NCI-H460 (cell line): ENCODE data around the gene NAA80. TPM values are rescaled to one million over a fixed set of nuclear protein-coding genes. Genes with fewer than 3 reads are reported as not detected.
A peak's percentile ranks its signal among the peaks of the same experiment; 100 is the strongest.
"Not testable (repeated sequence)": the region's sequence is repeated elsewhere in the genome, so short reads cannot be mapped to it uniquely, and the experiment has no call there.

Experiments
- DNase-seq: peaks from one replicate; pipeline ENCODE4 v3.0.0-alpha.2; 2016; ENCODE audit warnings: low read depth; ENCODE audit errors: extremely low read depth
- total RNA-seq: library from RNA; depleted of rRNA; stranded (reverse); fragments of >200 nt; shearing (Covaris generic); gene quantifications from 2 replicates; pipeline ENCODE4 v1.2.3, GENCODE V29; 2014

Gene NAA80
- total RNA-seq, 1 experiment from 2014 or later, result 7.6 TPM

GRCh38 chr3:50272911-50273688 is 26.1 kb downstream of the NAA80 start:
- DNase-seq, result peak; percentile 67

DNA sequence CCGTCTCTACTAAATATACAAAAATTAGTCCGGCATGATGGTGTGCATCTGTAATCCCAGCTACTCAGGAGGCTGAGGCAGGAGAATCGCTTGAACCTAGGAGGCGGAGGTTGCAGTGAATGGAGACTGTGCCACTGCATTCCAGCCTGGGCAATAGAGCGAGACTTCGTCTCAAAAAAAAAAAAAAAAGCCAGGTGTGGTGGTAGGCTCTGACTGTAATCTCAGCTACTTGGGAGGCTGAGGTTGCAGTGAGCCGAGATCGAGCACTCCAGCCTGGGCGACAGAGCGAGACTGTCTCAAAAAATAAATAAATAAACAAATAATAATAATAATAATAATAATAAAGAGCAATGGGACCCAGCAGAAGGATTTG is 26.7 kb downstream of the NAA80 start:
- not testable (repeated sequence) for DNase-seq

DNA sequence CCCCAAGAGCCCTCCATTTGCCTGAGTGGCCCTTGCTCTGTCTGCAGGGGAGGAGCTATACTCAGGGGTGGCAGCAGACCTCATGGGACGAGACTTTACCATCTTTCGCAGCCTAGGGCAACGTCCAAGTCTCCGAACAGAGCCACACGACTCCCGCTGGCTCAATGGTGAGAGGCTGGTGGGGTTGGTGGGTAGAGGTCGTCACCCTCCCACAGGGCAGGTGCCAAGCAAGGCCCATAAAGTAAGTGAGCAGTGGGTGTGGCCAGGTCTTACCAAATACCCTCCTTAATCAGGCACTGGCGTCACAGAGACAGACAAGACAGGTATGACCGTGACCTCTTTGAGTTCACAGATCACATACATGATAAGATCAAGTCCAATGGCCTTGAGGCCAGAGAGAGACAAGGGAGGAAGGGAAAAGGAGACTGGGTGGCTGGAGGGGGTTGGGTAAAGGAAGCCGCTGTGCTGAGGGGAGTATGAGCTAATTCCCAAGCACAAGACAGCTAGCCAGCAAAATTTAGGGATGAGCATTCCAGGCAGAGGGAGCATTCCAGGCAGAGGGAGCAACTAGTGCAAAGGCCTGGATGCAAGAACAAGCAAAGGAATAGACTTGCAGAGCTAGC is 27.8 kb downstream of the NAA80 start:
- DNase-seq, result no peak

DNA sequence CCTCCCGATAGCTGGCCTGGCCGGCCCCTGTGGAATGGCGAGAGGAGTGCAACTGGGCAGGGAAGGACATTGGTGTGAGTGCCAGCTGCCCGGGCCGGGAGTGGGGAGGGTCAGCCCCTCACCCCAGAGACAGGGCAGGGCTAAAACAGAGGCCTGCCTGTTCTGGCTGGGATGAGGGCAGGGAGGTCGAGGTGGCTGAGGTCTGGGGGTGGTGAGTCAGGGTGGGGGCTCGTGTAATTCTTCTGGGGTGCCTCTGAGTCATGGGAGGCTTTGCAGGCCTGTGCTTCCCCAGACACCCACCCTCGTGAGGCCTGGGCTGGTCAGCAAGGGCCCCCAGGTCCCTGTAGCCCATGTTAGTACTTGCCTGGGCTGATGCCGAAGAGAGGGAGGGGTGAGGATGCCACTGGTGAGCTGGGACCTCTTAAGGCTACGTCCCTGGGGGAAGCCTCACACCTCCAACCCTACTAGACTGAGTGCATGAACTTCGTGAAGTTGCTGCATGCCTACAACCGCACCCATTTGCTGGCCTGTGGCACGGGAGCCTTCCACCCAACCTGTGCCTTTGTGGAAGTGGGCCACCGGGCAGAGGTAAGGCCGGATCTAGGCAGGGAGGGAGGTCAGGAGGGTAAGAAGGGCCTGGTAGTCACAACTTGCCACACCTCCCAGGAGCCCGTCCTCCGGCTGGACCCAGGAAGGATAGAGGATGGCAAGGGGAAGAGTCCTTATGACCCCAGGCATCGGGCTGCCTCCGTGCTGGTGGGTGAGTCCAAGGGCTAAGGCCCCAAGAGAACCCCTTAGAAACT is 28.6 kb downstream of the NAA80 start:
- DNase-seq, result no peak

- DNase-seq, result no peak
These were observed 29.2 kb downstream of the NAA80 start for GRCh38 chr3:50269977-50270413.

DNA sequence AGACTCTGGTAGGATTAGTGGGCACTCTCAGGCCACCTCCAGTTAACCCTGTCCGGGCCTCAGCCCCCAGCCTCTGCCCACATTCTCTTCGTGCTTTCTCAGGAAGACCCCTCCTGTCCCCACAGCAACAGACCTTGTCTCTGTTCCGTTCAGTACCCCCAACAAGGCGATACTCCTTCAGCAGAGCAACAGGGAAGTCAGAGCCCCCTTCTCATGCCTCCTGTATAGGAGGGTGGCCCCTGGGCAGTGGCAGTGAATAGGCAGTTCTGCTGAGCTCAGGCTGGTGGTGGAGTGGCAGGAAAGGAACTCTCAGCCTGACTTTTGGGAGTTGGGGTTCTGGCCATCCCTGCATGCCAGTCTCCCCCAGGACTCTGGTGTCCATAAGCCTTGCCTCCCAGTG is 29.7 kb downstream of the NAA80 start:
- DNase-seq, result no peak

GRCh38 chr3:50268703-50269451 is 30.3 kb downstream of the NAA80 start, which contains the start of gene SEMA3B:
Gene SEMA3B, plus strand, starts transcription at chr3:50269147. Its CDS starts 94 bp downstream, at chr3:50269241.
- peak; percentile 41 for DNase-seq

DNA sequence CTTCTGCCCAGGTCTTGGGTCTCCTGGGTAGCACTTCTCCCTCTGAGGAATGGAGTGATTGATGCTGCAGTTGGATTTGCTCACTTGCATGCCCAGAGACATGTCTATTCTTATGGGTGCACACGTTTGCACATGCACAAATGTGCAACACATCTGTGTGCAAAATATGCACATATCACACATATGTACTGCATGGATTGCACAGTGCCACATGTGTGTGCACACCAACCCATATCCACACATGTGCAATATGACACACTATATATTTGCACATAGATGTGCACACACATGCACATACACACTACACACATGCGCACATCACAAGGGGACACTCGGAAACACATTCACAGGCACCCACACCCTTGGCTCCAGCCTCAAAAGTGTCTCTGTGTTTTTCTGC is 30.9 kb downstream of the NAA80 start:
- no peak for DNase-seq

DNA sequence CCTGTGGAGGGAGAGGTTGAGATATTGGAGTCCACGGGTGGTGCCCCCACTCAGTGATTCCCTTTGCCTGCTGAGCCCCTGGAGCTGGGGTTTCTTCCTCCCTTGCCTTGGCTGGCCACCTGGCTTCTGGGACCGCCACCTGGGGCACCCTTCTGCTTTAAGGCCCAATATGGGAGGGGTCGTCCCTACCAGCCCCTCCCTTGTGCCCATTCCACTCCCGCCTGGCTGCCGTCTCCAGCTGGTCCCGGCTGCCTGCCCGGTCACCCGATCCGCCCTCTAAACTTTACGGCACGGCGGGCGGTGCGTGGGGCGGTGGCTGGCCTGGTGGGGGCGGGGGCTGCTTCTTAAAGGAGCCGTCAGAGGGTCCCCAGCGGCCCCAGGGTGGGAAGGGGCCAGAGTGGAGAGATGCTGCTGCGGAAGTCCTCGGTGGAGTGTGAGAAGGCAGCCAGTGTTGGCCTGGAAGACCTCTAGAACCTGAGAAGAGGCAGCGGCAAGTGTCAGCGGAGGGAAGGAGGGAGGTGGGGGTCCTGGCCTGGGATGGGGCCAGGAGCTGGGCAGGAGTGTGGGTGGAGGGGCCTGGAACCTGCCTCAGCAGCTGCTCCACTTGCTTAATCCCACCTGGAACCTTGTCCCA is 31.8 kb downstream of the NAA80 start:
- no peak for DNase-seq

- DNase-seq, result no peak
These were observed 32.4 kb downstream of the NAA80 start for GRCh38 chr3:50266836-50267235.

DNA sequence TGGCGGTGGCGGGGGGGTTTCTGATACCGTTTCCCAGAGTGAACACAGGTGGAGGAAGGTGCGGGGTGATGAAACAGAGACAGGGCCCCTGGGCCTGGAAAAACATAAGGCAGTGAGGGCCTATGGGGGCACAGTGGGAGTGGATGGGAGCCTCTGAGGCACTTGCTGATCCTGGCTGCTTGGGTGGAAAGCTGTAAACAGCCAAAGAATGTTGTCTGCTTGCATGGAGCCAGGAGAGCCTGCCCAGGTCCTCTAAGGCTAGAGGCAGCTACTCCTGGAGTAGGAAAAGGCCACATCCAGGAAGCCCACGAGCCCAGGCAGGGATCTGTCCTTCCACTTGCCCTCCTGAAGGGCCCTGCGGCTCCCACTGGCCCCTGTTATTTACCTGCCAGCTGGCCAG is 33.2 kb downstream of the NAA80 start:
- no peak for DNase-seq

DNA sequence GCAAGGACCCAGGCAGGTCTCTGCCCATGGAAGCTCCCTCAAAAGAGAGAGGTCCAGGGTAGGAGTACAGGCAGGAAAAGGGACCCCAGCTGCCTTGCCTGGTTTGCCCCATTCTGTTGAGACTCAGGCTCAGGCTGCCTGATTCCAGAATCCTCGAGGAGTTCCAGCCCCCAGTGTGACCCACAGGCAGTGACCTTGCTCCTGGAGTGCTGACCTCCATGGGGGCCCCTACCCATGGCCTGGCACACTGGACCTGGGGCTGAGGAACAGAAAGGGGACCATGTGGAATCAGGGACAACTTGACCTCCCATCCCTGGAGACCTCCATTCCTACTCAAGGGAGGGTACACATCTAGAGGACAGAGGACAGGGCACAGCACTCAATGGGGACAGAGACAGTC is 33.6 kb downstream of the NAA80 start:
- DNase-seq, result no peak

DNA sequence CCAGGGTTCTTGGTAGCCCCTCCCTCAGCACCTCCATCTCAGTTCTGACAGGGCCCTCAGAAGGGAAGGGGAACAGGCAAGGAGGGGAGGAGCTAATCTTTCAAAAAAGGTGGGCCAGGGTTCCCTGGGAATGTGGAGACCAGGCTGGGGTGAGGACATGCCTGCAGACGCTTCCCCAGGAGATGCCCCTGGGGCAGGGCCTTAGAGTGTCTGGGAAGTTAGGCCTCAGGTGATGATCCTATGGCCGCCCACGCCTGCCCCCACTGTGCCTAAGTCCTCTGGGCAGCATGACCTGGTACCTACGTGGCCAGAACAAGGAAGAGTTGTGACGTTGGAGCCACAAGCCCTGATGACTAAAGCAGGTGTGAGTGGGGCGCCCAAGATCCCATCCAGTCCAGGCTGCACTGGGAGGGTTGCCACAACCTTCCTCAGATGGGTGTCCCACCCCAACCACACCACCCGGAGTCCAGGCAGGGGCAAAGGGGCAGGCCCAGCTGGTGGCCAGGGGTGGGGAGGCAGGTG is 34.2 kb downstream of the NAA80 start:
- no peak for DNase-seq

DNA sequence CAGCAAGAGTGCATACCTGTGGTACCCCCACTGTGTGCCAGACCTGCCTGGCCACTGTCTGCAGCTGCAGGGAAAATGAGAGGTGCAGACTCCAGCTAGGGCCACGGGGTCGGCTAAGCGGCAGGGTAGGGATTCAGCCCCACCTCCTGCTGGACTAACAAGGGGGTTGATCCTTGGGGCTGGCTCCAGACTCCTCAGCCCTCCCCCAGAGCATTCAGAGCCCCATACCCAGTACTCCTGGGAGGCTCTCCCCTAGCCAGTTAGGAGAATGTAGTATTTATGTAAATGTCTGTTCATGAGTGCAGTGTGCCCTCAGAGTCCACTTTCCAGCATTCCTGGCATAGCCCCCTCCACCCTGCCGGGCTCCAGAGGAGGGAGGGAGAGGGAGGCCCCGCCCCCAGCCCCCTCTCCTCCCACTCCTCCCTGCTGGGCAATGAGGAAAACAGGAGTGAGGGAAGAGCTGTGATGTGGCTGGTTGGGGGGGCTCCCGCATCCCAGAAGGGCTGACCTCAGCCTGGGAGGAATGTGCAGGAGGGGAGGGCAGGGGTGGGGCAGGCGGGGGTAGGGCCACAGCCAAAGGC is 34.7 kb downstream of the NAA80 start:
- no peak for DNase-seq

- no peak for DNase-seq
These were observed 35.5 kb downstream of the NAA80 start for GRCh38 chr3:50263478-50264382.

- DNase-seq, result no peak
These were observed 36.4 kb downstream of the NAA80 start for GRCh38 chr3:50262778-50263177.

GRCh38 chr3:50262200-50262599 is 37.0 kb downstream of the NAA80 start:
- not testable (repeated sequence) for DNase-seq

- DNase-seq, result no peak
These were observed 37.7 kb downstream of the NAA80 start for GRCh38 chr3:50261505-50261904.
